Activated effector memory CD4-positive, alpha-beta T cell treated with anti-CD3 and anti-CD28 coated beads, Interleukin-2, amount 50 U/mL, for 16 hours (primary cell): ENCODE data around the gene ADAMTS2.

Experiments used
- DNase-seq: peaks from one replicate; pipeline ENCODE4 v3.0.0-alpha.2; 2020

ADAMTS2 gene

GRCh38 chr5:179171816-179172745 is 173.2 kb downstream of the ADAMTS2 start:
- no peak for DNase-seq

- no peak for DNase-seq
Measured at GRCh38 chr5:179171251-179171815, 173.9 kb downstream of the ADAMTS2 start.

- no peak for DNase-seq
Measured at GRCh38 chr5:179170606-179171005, 174.7 kb downstream of the ADAMTS2 start.

- no peak for DNase-seq
Measured at GRCh38 chr5:179169836-179170235, 175.4 kb downstream of the ADAMTS2 start.

GRCh38 chr5:179168664-179169063 is 176.6 kb downstream of the ADAMTS2 start:
- DNase-seq: no peak

GRCh38 chr5:179167871-179168451 is 177.3 kb downstream of the ADAMTS2 start:
- peak; percentile 51 for DNase-seq

- peak; percentile 84 for DNase-seq
Measured at GRCh38 chr5:179166886-179167841, 178.1 kb downstream of the ADAMTS2 start.

- DNase-seq: peak; percentile 60
Measured at GRCh38 chr5:179166171-179166885, 178.9 kb downstream of the ADAMTS2 start.

- DNase-seq: peak; percentile 60
Measured at GRCh38 chr5:179165421-179166170, 179.7 kb downstream of the ADAMTS2 start.

GRCh38 chr5:179164331-179165311 is 180.6 kb downstream of the ADAMTS2 start:
- DNase-seq: peak; percentile 56

GRCh38 chr5:179163236-179164155 is 181.8 kb downstream of the ADAMTS2 start:
- peak; percentile 55 for DNase-seq

GRCh38 chr5:179162351-179163235 is 182.7 kb downstream of the ADAMTS2 start:
- peak; percentile 37 for DNase-seq

- no peak for DNase-seq
Measured at GRCh38 chr5:179161901-179162300, 183.4 kb downstream of the ADAMTS2 start.

- DNase-seq: peak; percentile 21
Measured at GRCh38 chr5:179160584-179160983, 184.7 kb downstream of the ADAMTS2 start.

- peak; percentile 13 for DNase-seq
Measured at GRCh38 chr5:179158556-179158955, 186.7 kb downstream of the ADAMTS2 start.

GRCh38 chr5:179154991-179155955 is 190.0 kb downstream of the ADAMTS2 start:
- DNase-seq: peak; percentile 59
